HG02943 (cell line): ENCODE results near the gene ADCY5.

Experiments used
- ATAC-seq: cut with Tn5 transposase; IDR thresholded peaks from one replicate; pipeline ENCODE4 v1.9.1; 2021; ENCODE audit warnings: mild to moderate bottlenecking, low read depth, moderate library complexity; ENCODE audit not compliant: unreplicated experiment

The ADCY5 gene

DNA sequence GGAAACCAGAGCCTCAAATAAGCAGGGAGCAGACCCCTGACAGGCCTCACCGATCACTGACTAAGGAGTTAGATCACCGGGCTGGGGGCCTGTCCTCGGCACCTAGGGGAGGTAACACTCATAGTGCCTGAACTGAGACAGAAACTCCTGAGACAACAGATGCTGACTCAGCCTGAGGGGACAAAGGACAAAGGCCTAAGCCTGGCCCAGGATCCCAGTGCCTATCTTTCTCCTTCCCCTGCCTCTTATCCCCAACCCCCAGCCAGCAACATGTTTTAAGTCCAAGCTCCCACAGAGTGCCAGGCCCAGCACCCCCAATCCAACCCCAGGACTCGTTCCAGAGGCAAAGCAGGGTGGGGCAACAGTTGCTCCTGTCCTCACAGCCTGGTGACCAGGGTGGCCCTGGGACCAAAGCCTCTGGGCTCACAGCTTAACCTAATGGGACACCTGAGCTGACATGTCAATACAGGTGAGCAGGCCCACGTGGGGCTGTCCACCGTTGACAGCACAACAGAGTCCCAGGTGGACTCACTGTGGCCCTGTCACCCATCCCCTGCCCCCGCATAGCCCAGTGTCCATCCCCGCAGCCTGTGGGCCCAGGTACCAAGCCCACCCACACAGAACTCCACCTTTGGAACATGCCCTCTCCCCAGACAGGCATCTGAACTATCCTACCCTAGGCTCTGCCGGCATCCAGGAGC, 37.4 kb downstream of the ADCY5 start:
- no peak for ATAC-seq

GRCh38 chr3:123410149-123410515, 38.8 kb downstream of the ADCY5 start:
- ATAC-seq = no peak

DNA sequence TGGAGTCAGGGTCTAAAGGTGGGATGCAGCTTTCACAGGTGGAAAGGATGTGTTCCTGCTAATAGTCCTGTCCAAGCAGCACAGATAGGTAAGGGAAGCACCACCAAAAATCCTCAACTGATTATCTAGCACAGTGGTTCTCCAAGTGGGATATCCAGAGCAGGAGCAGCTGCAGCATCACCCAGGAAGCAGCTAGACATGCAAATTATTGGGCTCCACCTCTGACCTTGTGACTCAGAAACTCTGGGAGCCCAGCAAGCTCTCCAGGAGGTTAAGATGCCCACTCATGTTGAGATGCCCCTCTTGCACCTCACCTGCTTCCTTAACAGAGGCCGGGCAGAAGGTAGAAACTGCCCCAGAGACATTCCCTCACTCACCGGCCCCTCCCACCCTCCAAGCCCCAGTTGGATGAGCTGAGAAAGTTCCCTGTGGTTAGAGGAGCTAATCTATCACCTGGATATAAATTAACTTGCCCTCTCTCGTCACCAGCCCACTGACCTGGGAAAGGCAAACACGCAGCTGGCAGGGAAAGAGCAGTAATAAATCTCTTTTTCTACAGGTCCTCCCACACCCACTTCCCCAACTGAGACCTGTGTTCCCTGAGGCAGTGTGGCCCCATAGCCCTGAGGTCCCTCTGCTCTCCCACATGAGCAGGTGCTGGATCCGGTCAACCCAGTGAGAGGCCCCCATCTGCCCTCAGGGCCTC, 39.3 kb downstream of the ADCY5 start:
- no peak for ATAC-seq

- no peak for ATAC-seq
Observed at GRCh38 chr3:123406598-123406997, 42.3 kb downstream of the ADCY5 start.

DNA sequence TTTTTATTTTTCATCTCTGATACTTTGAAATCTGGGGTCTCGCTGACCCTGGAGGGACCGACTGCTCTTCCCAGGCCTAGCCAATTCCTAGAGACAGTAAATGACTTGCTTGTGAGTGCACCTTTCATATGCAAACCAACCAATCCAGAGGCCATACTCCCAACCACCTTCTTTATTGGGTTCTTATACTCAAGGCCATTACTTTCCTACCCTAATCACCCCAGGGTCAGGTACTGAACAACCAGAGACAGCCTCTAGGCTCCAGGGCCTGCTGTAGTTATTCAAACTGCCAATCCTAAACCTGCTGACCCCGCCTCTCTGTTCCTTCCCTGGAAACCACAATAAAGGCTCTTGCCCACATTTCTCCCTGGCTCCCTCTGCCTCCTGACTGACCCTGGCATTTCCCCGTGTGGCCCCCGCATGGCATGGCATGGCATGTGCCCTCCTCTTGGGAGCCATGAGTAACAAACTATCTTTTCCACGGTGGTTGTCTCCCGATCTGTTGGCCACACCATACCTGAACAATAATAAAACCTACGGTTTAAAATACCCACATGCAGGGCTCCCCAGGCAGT, 42.9 kb downstream of the ADCY5 start:
- ATAC-seq = no peak

DNA sequence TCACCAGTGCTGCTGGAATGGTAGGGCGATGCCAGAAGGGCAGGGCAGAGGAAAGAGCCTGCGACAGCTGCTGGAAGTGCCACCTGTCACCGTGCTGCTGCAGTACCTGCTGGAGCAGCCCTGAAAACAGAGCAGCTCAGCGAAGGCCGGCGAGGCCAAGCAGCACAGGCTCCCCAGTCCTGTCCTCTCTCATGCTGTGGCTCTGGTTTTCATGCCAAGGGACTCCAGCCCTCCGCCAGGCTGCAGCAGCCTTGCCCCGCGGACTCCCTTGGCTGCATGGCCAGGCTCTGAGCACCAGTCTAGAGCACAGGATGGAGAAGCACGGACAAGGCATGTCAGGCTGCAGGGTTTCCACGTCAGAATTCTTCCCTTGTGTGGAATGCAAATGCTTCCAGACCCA, 43.9 kb downstream of the ADCY5 start:
- no peak for ATAC-seq

DNA sequence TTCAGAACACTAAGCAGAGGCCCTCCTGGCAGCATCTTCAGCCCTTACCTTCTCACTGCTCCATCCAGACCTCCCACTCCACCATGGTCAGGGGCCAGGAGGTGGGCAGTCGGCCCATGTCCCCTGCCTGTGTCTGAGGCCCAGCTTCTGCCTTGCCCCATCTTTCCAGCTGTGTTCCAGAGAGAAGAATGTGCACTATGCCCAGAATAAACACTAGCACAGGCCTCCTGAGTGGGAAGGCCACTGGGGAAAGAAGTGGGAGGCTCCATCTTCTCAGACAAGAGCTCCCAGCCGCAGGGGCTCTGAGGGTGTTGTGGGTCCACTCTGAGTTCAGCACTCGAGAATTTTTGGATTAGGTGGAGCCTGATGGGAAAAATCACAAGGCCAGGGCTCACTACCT, 44.5 kb downstream of the ADCY5 start:
- no peak for ATAC-seq

GRCh38 chr3:123401836-123402530, 46.9 kb downstream of the ADCY5 start:
- ATAC-seq = no peak

DNA sequence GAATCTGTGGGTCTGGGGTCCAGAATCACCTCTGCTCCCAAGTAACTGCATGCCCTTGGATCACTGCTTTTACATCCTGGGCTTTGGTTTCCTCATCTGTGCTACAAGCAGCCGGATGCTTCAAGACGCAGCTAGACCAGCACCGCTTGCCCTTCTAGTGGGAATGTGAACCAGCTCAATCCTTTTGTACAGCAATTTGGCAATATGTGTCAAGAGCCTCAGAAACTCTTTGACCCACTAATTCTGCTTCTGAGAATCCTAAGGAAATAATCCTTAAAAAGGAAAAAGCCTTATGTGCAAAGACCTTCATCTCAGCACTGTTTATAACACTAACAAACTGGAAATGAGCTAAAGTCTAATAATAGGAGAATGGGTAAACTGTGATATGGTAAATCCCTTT, 48.7 kb downstream of the ADCY5 start:
- ATAC-seq = no peak

DNA sequence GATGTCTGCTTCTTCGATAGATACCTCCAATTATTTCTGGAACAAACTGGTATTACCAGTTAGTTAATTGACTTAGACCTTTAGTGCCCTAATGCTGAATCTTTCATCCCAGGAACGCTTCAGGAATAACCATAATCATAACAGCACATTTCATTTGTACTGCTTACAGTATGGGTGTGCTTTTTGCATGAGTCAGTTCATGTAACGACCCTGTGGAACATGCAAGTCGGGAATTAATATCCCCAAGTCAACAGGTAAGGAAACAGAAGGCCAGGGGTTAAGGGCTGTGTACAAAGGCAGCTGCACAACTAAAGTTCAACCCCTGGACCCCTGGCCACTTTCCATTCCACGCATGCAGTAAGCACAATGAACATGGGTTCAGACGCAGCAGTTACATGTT, 49.2 kb downstream of the ADCY5 start:
- no peak for ATAC-seq

DNA sequence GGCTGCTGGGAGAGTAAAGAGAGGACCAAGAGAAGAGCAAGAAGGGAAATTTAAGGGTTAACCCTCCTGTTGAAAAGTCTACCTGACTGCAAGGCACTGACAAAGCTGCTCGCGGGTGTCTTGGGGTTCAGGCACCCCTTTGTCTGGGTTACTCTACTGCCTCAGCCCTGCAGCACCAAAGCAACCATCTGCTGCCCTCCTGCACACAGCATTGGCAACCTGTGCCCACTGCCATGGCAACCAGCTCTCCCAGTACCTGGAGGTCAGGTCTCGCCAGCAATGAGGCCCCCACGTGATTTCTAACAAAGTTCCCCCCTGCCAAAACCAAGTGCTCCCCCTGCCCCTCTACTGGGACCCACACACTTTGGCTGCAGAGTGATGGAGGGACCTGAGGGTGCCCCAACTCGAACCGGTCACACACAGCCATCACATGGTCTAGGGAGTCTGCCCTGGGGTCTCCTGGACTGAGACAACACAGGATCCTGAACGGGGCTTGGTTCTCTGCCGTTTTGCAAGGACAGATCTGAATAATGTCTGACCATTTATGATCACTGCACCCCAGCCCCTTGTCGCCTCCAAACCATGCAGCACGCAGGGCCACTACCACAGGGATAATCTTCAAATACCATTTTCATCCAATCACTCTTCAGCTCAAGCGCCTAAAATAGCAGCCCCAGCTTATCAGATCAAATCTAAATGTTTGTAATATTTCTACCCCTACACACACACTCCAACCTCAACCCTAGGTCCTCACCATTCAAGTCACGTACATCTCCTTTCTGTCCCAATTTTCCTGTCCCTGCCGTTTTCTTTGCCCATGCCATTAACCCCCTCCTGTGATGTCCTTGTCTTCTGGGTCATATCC, 50.7 kb downstream of the ADCY5 start:
- no peak for ATAC-seq

DNA sequence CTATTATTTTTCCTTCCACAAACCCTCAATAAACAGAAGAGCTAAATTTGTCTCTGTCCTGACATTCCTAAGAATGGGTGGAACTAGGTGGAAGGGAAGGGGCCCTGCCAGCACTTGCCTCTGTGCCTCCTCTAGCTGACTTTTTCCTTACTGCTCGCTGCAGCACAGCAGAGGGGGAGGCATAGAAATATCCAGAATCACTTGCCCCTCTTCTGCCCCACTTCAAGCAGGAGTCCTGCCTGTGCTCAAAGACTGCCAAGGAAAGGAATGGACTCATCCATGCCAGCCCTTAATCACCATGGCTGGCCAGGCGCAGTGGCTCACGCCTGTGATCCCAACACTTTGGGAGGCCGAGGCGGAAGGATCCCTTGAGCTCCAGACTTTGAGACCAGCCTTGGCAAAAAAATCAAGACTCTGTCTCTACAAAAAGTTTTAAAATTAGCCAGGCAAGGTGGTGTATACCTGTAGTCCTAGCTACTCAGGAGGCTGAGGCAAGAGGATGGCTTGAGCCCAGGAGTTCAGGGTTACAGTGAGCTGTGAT, 51.8 kb downstream of the ADCY5 start:
- ATAC-seq = no peak

DNA sequence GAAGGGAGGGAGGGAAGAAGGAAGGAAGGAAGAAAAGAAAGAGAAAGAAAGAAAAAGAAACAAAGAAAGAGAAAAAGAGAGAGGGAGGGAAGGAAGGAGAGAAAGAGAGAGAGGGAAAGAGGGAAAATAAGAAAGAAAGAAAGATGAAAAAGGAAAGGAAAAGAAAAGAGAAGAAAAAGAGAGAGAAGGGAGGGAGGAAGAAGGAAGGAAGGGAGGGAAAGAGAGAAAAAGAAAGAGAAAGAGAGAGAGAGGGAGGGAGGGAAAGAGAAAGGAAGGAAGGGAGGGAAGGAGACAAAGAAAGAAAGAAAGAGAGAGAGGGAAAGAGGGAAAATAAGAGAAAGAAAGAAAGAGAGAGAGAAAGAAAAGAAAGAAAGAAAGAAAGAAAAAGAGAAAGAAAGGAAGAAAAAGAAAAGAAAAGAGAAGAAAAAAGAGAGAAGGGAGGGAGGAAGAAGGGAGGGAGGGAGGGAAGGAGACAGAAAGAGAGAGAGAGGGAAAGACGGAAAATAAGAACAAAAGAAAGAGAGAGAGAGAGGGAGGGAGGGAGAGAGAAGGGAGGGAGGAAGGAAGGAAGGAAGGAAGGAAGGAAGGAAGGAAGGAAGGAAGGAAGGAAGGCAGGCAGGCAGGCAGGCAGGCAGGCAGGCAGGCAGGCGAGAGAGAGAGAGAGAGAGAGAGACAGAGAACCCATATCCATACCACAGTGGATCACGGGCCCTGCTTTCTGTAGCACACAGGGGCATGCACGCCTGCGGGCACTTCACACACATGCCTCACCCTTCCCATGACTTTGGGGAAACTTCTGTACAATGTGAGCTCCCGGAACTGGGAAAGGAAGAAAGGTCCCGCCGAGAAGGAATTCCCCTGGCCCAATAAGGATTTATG, 52.5 kb downstream of the ADCY5 start:
- no peak for ATAC-seq

DNA sequence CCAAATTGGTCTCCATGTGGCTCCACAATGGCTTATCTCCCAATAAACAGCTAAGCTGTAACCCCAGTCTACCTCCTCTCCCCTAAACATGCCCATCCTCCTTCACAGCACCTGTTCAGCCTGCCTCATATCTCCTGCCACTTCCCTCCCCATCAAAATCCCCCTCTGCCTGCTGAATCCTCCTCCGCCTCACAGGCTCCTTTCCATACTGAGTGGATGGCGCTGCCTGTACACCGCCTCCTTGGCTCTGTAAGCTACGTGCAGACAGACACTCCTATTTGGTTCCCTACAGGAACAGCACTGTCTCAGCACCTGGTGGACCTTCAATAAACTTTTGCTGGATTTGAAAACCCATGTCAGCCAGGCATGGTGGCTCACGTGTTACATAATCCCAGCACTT, 53.7 kb downstream of the ADCY5 start:
- ATAC-seq = no peak

DNA sequence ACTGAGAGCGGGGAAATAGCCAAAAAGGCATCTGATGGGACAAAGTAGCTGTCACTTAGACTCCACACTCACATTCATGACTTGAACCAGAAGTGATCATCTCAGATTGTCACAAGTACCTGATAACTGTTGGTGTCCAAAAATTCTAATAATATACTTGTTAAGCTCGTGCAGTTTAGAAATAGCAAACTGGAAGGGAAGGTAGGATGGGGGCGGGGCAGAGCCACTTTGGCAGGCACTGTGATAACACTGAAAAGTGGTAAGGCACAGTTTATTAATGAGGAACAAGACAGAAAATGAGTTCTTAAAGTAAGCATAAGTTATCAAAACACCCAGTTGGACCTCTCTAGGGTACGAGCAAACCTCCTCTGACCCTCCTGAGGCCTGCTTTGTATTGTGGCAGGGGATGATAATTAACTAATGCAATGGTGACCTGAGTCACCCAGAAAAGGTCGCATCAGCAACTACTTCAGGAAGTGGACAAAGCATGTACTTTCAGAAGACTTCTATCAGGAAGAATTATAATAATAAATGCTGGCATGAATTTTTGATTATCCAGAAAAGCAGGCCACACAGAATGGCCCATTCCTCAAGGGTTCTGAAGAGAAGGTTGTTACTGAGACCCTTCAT, 54.4 kb downstream of the ADCY5 start:
- no peak for ATAC-seq

DNA sequence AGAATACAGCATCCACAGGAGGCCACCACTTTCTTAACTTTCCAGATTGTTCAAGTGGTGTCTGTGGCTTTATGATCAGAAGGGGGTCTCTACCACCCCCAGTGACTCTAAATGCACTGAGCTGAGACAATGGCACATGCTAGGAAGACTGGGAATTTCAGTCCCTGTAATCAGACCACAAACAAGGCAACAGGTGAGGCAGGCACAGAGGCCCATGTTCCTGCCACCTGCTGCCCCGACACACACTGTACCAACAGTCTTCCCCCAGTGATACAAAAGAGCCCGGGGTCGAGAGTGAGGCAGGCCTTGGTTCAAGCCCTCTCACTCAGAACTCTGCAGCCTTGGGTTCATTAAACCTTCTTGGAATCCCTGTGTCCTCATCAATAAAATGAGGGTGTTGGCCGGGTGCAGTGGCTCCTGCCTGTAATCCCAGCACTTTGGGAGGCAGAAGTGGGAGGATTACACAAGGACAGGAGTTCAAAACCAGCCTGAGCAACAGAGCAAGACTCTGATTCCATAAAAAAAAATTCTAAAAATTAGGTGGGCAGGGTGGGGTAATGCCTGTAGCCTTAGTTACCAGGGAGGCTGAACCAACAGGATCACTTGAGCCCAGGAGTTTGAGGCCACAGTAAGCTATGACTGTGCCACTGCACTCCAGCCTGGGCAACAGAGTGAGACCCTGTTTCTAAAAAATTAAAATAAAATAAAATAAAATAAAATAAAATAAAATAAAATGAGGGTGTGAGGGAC, 55.8 kb downstream of the ADCY5 start:
- ATAC-seq = no peak

- ATAC-seq = no peak
Observed at GRCh38 chr3:123392368-123392767, 56.5 kb downstream of the ADCY5 start.
